Hepatocyte (in vitro differentiated cells): Measurements from ENCODE around the gene FHOD3. TPM values are rescaled to one million over a fixed set of nuclear protein-coding genes. Genes with fewer than 3 reads are reported as not detected.

Source experiments
- DNase-seq: peaks from one replicate; pipeline ENCODE4 v3.0.0-alpha.2; 2016; ENCODE audit warnings: low spot score
- H2AFZ ChIP-seq: fragments of 200-600 bp; sonication (generic); 2 replicates; pipeline ENCODE4 v1.6.0; 2016; ENCODE audit warnings: antibody characterized with exemption, mild to moderate bottlenecking
- H3K27ac ChIP-seq: fragments of 200-600 bp; sonication (generic); 2 replicates; pipeline ENCODE4 v1.5.1; 2016; ENCODE audit warnings: mild to moderate bottlenecking
- H3K27me3 ChIP-seq: fragments of 200-600 bp; sonication (generic); 2 replicates; pipeline ENCODE4 v1.6.1; 2016
- H3K36me3 ChIP-seq: fragments of 200-600 bp; sonication (generic); replicated peaks from 2 replicates; pipeline ENCODE4 v1.5.1; 2016; ENCODE audit warnings: low read depth; ENCODE audit not compliant: insufficient read depth
- H3K4me1 ChIP-seq: fragments of 200-600 bp; sonication (generic); 2 replicates; pipeline ENCODE4 v1.5.1; 2016; ENCODE audit warnings: mild to moderate bottlenecking, moderate library complexity; ENCODE audit not compliant: insufficient read depth
- H3K4me2 ChIP-seq: fragments of 200-600 bp; sonication (generic); 2 replicates; pipeline ENCODE4 v1.6.0; 2016
- H3K4me3 ChIP-seq: fragments of 200-600 bp; sonication (generic); 2 replicates; pipeline ENCODE4 v1.5.1; 2016; ENCODE audit warnings: mild to moderate bottlenecking
- H3K79me2 ChIP-seq: fragments of 200-600 bp; sonication (generic); 2 replicates; pipeline ENCODE4 v1.6.0; 2017; ENCODE audit warnings: mild to moderate bottlenecking
- H3K9me2 ChIP-seq: fragments of 200-600 bp; sonication (generic); replicated peaks from 2 replicates; pipeline ENCODE4 v1.6.0; 2017; ENCODE audit warnings: mild to moderate bottlenecking; ENCODE audit not compliant: insufficient read depth
- H3K9me3 ChIP-seq: fragments of 200-600 bp; sonication (generic); 2 replicates; pipeline ENCODE4 v1.5.1; 2016; ENCODE audit warnings: low read depth, mild to moderate bottlenecking
- H4K20me1 ChIP-seq: fragments of 200-600 bp; sonication (generic); 2 replicates; pipeline ENCODE4 v1.6.0; 2016; ENCODE audit warnings: mild to moderate bottlenecking; ENCODE audit not compliant: insufficient read depth, poor library complexity, severe bottlenecking
- CTCF ChIP-seq: fragments of 200-600 bp; sonication (generic); IDR thresholded peaks from 2 replicates; pipeline ENCODE4 v1.5.1; 2016; ENCODE audit warnings: antibody characterized with exemption, mild to moderate bottlenecking; ENCODE audit not compliant: poor library complexity
- EZH2 ChIP-seq: fragments of 200-600 bp; sonication (generic); IDR thresholded peaks from 2 replicates; pipeline ENCODE4 v1.6.1; 2016; ENCODE audit warnings: antibody characterized with exemption, mild to moderate bottlenecking, borderline replicate concordance
- EZH2phosphoT487 ChIP-seq: fragments of 200-600 bp; sonication (generic); IDR thresholded peaks from one replicate; pipeline ENCODE4 v1.6.1; 2018; ENCODE audit warnings: antibody characterized with exemption, mild to moderate bottlenecking, low read depth, moderate library complexity; ENCODE audit not compliant: unreplicated experiment, severe bottlenecking
- WGBS: methylation state at CpG from one replicate; pipeline ENCODE4 v1.1.6; 2016; ENCODE audit warnings: low lambda C conversion rate; ENCODE audit errors: missing lambda C conversion rate; 5-methylcytosine and 5-hydroxymethylcytosine counted together
- polyA plus RNA-seq: library from polyadenylated mRNA; unstranded; fragments of >200 nt; fragmentation: Nextera tagmentation; extraction: Ambion mirVana; gene quantifications from 2 replicates; pipeline ENCODE4 v1.2.1, GENCODE V29; 2016
- total RNA-seq: library from RNA; depleted of rRNA; stranded (reverse); fragments of >200 nt; gene quantifications from 2 replicates; pipeline ENCODE4 v1.2.3, GENCODE V29; 2014

Gene FHOD3
- total and polyA plus RNA-seq, 2 experiments from 2014 or later: 1.7 to 2.7 TPM

GRCh38 chr18:36600548-36600947 is 303.0 kb downstream of the FHOD3 start:
- no peak for DNase-seq
- TF ChIP-seq CTCF (no peak), EZH2 (no peak), EZH2phosphoT487 (no peak)
- Histone ChIP-seq H3K4me2 (no peak overlapping the region), H3K9me2 (no peaks in the 10 kb centered on the region), H3K4me1 (no peaks in the 10 kb centered on the region), H3K9me3 (no peaks in the 10 kb centered on the region), H2AFZ (no peak overlapping the region), H4K20me1 (no peaks in the 10 kb centered on the region), H3K79me2 (no peaks in the 10 kb centered on the region), H3K27ac (no peak overlapping the region), H3K36me3 (no peaks in the 10 kb centered on the region), H3K27me3 (no peaks in the 10 kb centered on the region), H3K4me3 (no peak overlapping the region)
- WGBS: 92% methylated on average over 3 of the region's 3 CpGs

GRCh38 chr18:36601316-36601715 is 303.8 kb downstream of the FHOD3 start:
- H3K4me1 ChIP-seq: no peaks in the 10 kb centered on the region
- H3K9me3 ChIP-seq: no peaks in the 10 kb centered on the region
- H3K4me3 ChIP-seq: no peak overlapping the region
- H2AFZ ChIP-seq: no peak overlapping the region
- no peaks in the 10 kb centered on the region for H3K79me2 ChIP-seq
- WGBS: 89% methylated on average over 1 of the region's 1 CpG
- no peak for TF ChIP-seq EZH2
- TF ChIP-seq EZH2phosphoT487: no peak
- no peak for TF ChIP-seq CTCF
- no peaks in the 10 kb centered on the region for H3K27me3 ChIP-seq
- H3K4me2 ChIP-seq: no peak overlapping the region
- no peaks in the 10 kb centered on the region for H4K20me1 ChIP-seq
- DNase-seq: no peak
- H3K9me2 ChIP-seq: no peaks in the 10 kb centered on the region
- H3K27ac ChIP-seq: no peak overlapping the region
- no peaks in the 10 kb centered on the region for H3K36me3 ChIP-seq

- no peak for DNase-seq
- Histone ChIP-seq H3K36me3 (no peaks in the 10 kb centered on the region), H3K4me1 (no peaks in the 10 kb centered on the region), H2AFZ (no peak overlapping the region), H4K20me1 (no peaks in the 10 kb centered on the region), H3K27me3 (no peaks in the 10 kb centered on the region), H3K79me2 (no peaks in the 10 kb centered on the region), H3K9me3 (no peaks in the 10 kb centered on the region), H3K4me3 (no peak overlapping the region), H3K4me2 (no peak overlapping the region), H3K27ac (no peak overlapping the region), H3K9me2 (no peaks in the 10 kb centered on the region)
- WGBS: 100% methylated on average over 2 of the region's 2 CpGs
- TF ChIP-seq EZH2phosphoT487 (no peak), EZH2 (no peak), CTCF (no peak)
These were observed 304.6 kb downstream of the FHOD3 start for GRCh38 chr18:36602071-36602470.

GRCh38 chr18:36602620-36603019 is 305.1 kb downstream of the FHOD3 start:
- no peaks in the 10 kb centered on the region for H3K9me2 ChIP-seq
- no peaks in the 10 kb centered on the region for H3K36me3 ChIP-seq
- no peak overlapping the region for H3K27ac ChIP-seq
- 75% methylated on average over 4 of the region's 4 CpGs for WGBS
- no peaks in the 10 kb centered on the region for H4K20me1 ChIP-seq
- no peaks in the 10 kb centered on the region for H3K4me1 ChIP-seq
- no peaks in the 10 kb centered on the region for H3K27me3 ChIP-seq
- TF ChIP-seq EZH2 (no peak), EZH2phosphoT487 (no peak)
- H3K4me2 ChIP-seq: no peak overlapping the region
- H3K9me3 ChIP-seq: no peaks in the 10 kb centered on the region
- no peak overlapping the region for H2AFZ ChIP-seq
- H3K4me3 ChIP-seq: no peak overlapping the region
- H3K79me2 ChIP-seq: no peaks in the 10 kb centered on the region
- no peak for DNase-seq
